Measurements from ENCODE around the gene PDGFC. TPM values are rescaled to one million over a fixed set of nuclear protein-coding genes. Genes with fewer than 3 reads are reported as not detected.

PDGFC gene
- total RNA-seq, 1 experiment from 2014 or later: 33.1 TPM

GRCh38 chr4:156892805-156893204, 78.8 kb downstream of the PDGFC start:
- Histone ChIP-seq H3K9me2 (ENCODE audit: insufficient read depth) (no peaks in the 10 kb centered on the region), H3K4me3 (no peak overlapping the region), H3K36me3 (ENCODE audit: low read depth) (no peaks in the 10 kb centered on the region), H3K27me3 (ENCODE audit: insufficient read depth, low read depth) (no peaks in the 10 kb centered on the region), H4K20me1 (ENCODE audit: insufficient read depth) (no peaks in the 10 kb centered on the region), H3K4me2 (no peak overlapping the region), H3K4me1 (replicated peaks; ENCODE audit: insufficient read depth) (no peaks in the 10 kb centered on the region), H3F3A (ENCODE audit: insufficient read depth, low read depth) (no peaks in the 10 kb centered on the region), H3K79me2 (ENCODE audit: low read depth) (no peaks in the 10 kb centered on the region), H3K9me3 (ENCODE audit: insufficient read depth, low read depth) (no peaks in the 10 kb centered on the region), H3K27ac (no peak overlapping the region), H2AFZ (no peak overlapping the region)
- CTCF ChIA-PET: no interaction called here
- no TSS peak for BruUV-seq (replicated peaks)
- TF ChIP-seq CTCF (conservative IDR thresholded peaks at IDR 0.05): no peak
- no peak for TF ChIP-seq EZH2 (IDR thresholded peaks at IDR 0.05; ENCODE audit: low read depth)
- POLR2A ChIA-PET (ENCODE audit: unreplicated experiment): interaction anchor here (0.6 kb wide), 1 partner anchor 107 kb away, joined by 8 read pairs; no protein-coding TSS in a partner anchor
- intact Hi-C loops (cut with micrococcal nuclease; ENCODE audit: unreplicated experiment): no loop called here
- no peak for DNase-seq

- Histone ChIP-seq H3K4me1 (replicated peaks; ENCODE audit: insufficient read depth) (no peaks in the 10 kb centered on the region), H3K79me2 (ENCODE audit: low read depth) (no peaks in the 10 kb centered on the region), H3K27me3 (ENCODE audit: insufficient read depth, low read depth) (no peaks in the 10 kb centered on the region), H3K4me3 (no peak overlapping the region), H3F3A (ENCODE audit: insufficient read depth, low read depth) (no peaks in the 10 kb centered on the region), H2AFZ (no peak overlapping the region), H3K4me2 (no peak overlapping the region), H3K9me3 (ENCODE audit: insufficient read depth, low read depth) (no peaks in the 10 kb centered on the region), H3K27ac (no peak overlapping the region), H3K9me2 (ENCODE audit: insufficient read depth) (no peaks in the 10 kb centered on the region), H3K36me3 (ENCODE audit: low read depth) (no peaks in the 10 kb centered on the region), H4K20me1 (ENCODE audit: insufficient read depth) (no peaks in the 10 kb centered on the region)
- no peak for DNase-seq
- BruUV-seq (replicated peaks): no TSS peak
- ChIA-PET CTCF (no interaction called here), POLR2A (ENCODE audit: unreplicated experiment) (no interaction called here)
- intact Hi-C loops (cut with micrococcal nuclease; ENCODE audit: unreplicated experiment): no loop called here
- no peak for TF ChIP-seq EZH2 (IDR thresholded peaks at IDR 0.05; ENCODE audit: low read depth)
- no peak for TF ChIP-seq CTCF (conservative IDR thresholded peaks at IDR 0.05)
These were observed 81.7 kb downstream of the PDGFC start for GRCh38 chr4:156889616-156890594.

GRCh38 chr4:156888762-156889161, 82.8 kb downstream of the PDGFC start:
- Histone ChIP-seq H3F3A (ENCODE audit: insufficient read depth, low read depth) (no peaks in the 10 kb centered on the region), H3K9me2 (ENCODE audit: insufficient read depth) (no peaks in the 10 kb centered on the region), H3K36me3 (ENCODE audit: low read depth) (no peaks in the 10 kb centered on the region), H4K20me1 (ENCODE audit: insufficient read depth) (no peaks in the 10 kb centered on the region), H3K4me3 (no peak overlapping the region), H3K79me2 (ENCODE audit: low read depth) (no peaks in the 10 kb centered on the region), H2AFZ (no peak overlapping the region), H3K27me3 (ENCODE audit: insufficient read depth, low read depth) (no peaks in the 10 kb centered on the region), H3K9me3 (ENCODE audit: insufficient read depth, low read depth) (no peaks in the 10 kb centered on the region), H3K4me1 (replicated peaks; ENCODE audit: insufficient read depth) (no peaks in the 10 kb centered on the region), H3K4me2 (no peak overlapping the region), H3K27ac (no peak overlapping the region)
- TF ChIP-seq CTCF (conservative IDR thresholded peaks at IDR 0.05) (no peak), EZH2 (IDR thresholded peaks at IDR 0.05; ENCODE audit: low read depth) (no peak)
- intact Hi-C loops (cut with micrococcal nuclease; ENCODE audit: unreplicated experiment): no loop called here
- no peak for DNase-seq
- POLR2A ChIA-PET (ENCODE audit: unreplicated experiment): no interaction called here
- CTCF ChIA-PET: no interaction called here
- BruUV-seq (replicated peaks): no TSS peak

Measured in PC-9 (cell line).